Skeletal muscle satellite cell (primary cell): ENCODE data around the gene CTU2.

Source experiments
- H3K27me3 ChIP-seq: 2 replicates; pipeline ENCODE4 v1.7.0; 2013; ENCODE audit warnings: low read length; ENCODE audit not compliant: control insufficient read depth, insufficient read depth
- H3K36me3 ChIP-seq: 2 replicates; pipeline ENCODE4 v1.7.0; 2013; ENCODE audit warnings: mild to moderate bottlenecking, control low read depth, low read length; ENCODE audit not compliant: insufficient read depth
- H3K4me1 ChIP-seq: 2 replicates; pipeline ENCODE4 v1.7.0; 2013; ENCODE audit warnings: low read length; ENCODE audit not compliant: control insufficient read depth, insufficient read depth
- H3K4me2 ChIP-seq: 2 replicates; pipeline ENCODE4 v1.7.0; 2013; ENCODE audit warnings: mild to moderate bottlenecking, low read length
- H3K4me3 ChIP-seq: 2 replicates; pipeline ENCODE4 v1.7.0; 2013; ENCODE audit warnings: low read length
- H3K9ac ChIP-seq: 2 replicates; pipeline ENCODE4 v1.7.0; 2013; ENCODE audit warnings: mild to moderate bottlenecking, low read depth, low read length, moderate library complexity
- H3K9me3 ChIP-seq: replicated peaks from 2 replicates; pipeline ENCODE4 v1.7.0; 2013; ENCODE audit warnings: mild to moderate bottlenecking, control low read depth, low read length

The CTU2 gene

DNA sequence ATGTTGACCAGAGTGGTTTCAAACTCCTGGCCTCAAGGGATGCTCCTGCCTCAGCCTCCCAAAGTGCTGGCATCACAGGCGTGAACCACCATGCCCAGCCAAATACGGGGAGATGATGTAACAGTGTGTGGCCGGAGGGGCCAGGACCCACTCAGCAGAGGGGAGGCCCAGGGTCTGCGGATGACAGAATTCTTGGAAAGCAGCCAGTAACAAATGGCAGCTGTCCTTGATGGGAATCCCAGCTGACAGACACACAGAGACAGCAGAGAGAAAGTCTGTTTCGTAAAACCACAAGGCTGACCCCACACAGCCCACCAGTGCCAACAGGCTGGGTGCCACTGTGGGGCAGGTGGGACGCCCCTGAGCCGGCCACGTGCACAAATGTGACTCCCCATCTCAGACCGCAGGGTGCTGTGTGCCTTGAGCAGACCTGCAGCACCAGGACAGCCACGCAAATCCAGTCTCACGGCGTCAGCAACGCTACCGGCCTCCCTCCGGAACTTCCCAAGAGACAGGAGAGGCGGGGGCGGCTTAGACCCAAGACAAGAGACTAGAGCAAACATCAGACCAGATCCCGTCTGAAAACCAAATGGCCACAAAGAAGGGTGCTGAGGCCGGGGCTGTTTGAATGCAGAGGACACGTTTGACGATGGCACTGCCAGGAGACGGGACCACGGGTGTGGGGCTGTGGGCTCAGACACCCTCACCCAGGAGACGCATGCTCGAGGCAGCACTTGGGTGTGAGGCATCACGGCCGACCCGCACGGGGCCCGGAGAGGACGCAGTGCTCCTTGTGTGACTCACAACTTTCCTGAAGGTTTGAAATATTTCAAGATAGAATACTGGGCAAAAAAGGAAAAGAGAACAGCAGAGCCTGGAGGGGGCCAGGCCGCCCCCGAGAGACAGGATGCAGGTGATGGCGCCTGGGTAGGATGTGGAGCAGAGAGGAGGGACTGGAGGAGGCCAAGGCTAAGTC is 24.6 kb downstream of the CTU2 start:
- Histone ChIP-seq H3K36me3 (peaks cover 77% of the 10 kb centered on the region), H3K4me3 (no peak overlapping the region), H3K9ac (no peak overlapping the region)

GRCh38 chr16:88731699-88732098 is 25.4 kb downstream of the CTU2 start:
- no peak overlapping the region for H3K9ac ChIP-seq
- H3K9me3 ChIP-seq, result no peaks in the 10 kb centered on the region
- no peak overlapping the region for H3K4me2 ChIP-seq
- no peak overlapping the region for H3K4me3 ChIP-seq
- peaks cover 77% of the 10 kb centered on the region for H3K36me3 ChIP-seq
- H3K27me3 ChIP-seq, result no peaks in the 10 kb centered on the region
- no peaks in the 10 kb centered on the region for H3K4me1 ChIP-seq

More for the DNA sequence above, 24.6 kb downstream of the CTU2 start:
- no peaks in the 10 kb centered on the region for H3K4me1 ChIP-seq
- H3K4me2 ChIP-seq, result no peak overlapping the region
- no peaks in the 10 kb centered on the region for H3K27me3 ChIP-seq
- H3K9me3 ChIP-seq, result no peaks in the 10 kb centered on the region

- no peak overlapping the region for H3K4me3 ChIP-seq
- no peak overlapping the region for H3K9ac ChIP-seq
- H3K27me3 ChIP-seq, result no peaks in the 10 kb centered on the region
- H3K4me2 ChIP-seq, result no peak overlapping the region
- no peaks in the 10 kb centered on the region for H3K9me3 ChIP-seq
- H3K36me3 ChIP-seq, result peaks cover 74% of the 10 kb centered on the region
- no peaks in the 10 kb centered on the region for H3K4me1 ChIP-seq
Observed at GRCh38 chr16:88732172-88732960, 26.1 kb downstream of the CTU2 start.

GRCh38 chr16:88732961-88733294 is 26.6 kb downstream of the CTU2 start:
- H3K9me3 ChIP-seq, result no peaks in the 10 kb centered on the region
- no peak overlapping the region for H3K4me3 ChIP-seq
- H3K9ac ChIP-seq, result no peak overlapping the region
- no peaks in the 10 kb centered on the region for H3K27me3 ChIP-seq
- H3K4me1 ChIP-seq, result peaks cover 4% of the 10 kb centered on the region
- peaks cover 73% of the 10 kb centered on the region for H3K36me3 ChIP-seq
- H3K4me2 ChIP-seq, result no peak overlapping the region

DNA sequence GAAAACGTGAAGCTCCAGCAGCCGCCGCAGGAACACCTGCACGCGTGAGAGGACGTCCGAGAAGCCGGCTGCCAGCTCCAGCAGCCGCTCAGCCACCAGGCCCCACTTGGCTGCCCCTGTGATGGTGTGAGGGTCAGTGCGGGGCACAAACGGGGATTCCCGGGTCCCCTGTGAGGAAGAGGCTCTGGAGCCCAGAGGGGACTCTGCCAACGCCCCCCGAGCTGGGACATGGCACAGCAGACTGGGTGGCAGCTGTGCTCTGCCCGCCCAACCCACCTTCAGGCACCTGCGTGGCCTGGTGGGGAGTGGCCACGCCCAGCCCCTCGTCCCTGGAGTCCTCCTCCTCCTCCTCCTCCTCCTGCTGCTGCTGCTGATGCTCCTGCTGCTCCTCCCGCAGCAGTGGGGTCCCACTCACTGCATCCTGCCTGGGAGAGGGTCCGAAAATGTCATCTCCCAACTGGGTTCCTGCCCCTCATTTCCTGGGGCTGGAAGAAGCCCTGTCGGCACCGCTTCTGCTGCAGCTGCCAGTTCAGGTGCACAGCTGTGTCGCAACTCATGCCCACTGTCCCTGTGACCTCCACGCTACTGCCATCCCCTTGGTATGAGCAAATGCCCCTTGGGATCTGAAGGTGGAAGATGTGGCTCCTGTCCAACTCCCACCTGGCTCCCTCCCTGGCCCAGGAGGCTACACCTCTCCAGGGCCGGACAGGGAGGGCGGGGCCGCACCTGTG is 27.5 kb downstream of the CTU2 start:
- Histone ChIP-seq H3K4me1 (peaks cover 4% of the 10 kb centered on the region), H3K36me3 (peaks cover 77% of the 10 kb centered on the region), H3K9me3 (no peaks in the 10 kb centered on the region), H3K27me3 (no peaks in the 10 kb centered on the region), H3K9ac (no peak overlapping the region), H3K4me2 (no peak overlapping the region), H3K4me3 (no peak overlapping the region)

DNA sequence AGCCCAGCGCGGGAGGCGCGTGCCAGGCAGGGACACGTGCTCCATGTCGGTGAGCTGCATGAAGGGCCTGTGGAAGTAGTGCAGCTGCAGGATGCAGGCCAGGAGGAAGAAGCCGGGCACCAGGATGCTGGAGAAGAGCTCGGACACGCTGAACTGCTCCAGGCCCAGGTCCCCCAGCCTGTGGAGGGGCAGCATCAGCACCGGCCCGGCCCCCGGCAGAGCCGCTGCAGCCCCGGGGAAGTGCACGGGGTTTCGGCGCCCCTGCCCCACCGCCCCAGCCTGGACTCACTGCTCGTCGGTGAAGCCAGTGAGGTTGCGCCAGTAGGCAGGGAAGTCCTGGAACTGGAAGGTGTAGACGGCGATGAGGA is 28.0 kb downstream of the CTU2 start:
- no peak overlapping the region for H3K4me3 ChIP-seq
- peaks cover 4% of the 10 kb centered on the region for H3K4me1 ChIP-seq
- no peaks in the 10 kb centered on the region for H3K27me3 ChIP-seq
- no peak overlapping the region for H3K4me2 ChIP-seq
- H3K9ac ChIP-seq, result no peak overlapping the region
- H3K9me3 ChIP-seq, result no peaks in the 10 kb centered on the region
- H3K36me3 ChIP-seq, result peaks cover 79% of the 10 kb centered on the region

DNA sequence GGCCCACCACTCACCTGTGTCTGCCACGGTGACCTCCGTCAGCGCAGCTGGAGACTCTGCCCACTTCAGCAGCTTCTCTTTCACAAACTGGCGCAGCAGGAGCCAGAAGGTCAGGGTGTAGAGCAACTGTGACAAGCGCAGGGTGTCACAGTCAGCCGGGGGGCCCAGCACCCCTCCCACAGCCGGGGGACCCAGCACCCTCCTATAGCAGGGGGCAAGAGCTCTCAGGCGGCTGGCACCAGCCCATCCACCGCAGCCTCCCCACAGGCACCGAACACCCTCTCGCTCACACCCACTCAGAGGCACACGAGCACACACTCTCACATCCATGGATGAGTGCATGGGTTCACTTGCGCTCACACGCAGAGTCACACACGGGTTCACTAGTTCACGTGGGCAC is 28.8 kb downstream of the CTU2 start:
- H3K4me1 ChIP-seq, result peaks cover 4% of the 10 kb centered on the region
- H3K36me3 ChIP-seq, result peaks cover 76% of the 10 kb centered on the region
- no peaks in the 10 kb centered on the region for H3K27me3 ChIP-seq
- no peaks in the 10 kb centered on the region for H3K9me3 ChIP-seq
- H3K4me3 ChIP-seq, result no peak overlapping the region
- H3K4me2 ChIP-seq, result no peak overlapping the region
- no peak overlapping the region for H3K9ac ChIP-seq

DNA sequence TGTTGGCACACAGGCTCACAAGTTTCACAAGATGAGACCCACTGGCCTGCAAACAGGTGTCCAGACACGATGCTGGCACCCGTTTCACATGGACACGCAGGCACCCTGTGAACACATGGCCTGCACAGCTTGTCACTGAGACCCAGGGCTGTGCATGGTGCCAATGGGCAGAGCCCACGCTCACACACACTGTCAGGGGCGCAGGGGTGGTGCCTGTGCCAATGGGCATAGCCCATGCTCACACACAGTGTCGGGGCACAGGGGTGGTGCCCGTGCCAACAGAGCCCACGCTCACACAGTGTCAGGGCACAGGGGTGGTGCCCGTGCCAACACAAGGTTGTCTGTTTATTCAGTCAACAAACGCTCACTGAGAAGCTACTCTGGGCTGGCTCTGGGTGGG is 29.3 kb downstream of the CTU2 start:
- H3K9ac ChIP-seq, result no peak overlapping the region
- peaks cover 4% of the 10 kb centered on the region for H3K4me1 ChIP-seq
- no peak overlapping the region for H3K4me2 ChIP-seq
- H3K4me3 ChIP-seq, result no peak overlapping the region
- H3K36me3 ChIP-seq, result peaks cover 78% of the 10 kb centered on the region
- no peaks in the 10 kb centered on the region for H3K9me3 ChIP-seq
- no peaks in the 10 kb centered on the region for H3K27me3 ChIP-seq

- H3K9ac ChIP-seq, result no peak overlapping the region
- H3K9me3 ChIP-seq, result no peaks in the 10 kb centered on the region
- no peak overlapping the region for H3K4me2 ChIP-seq
- peaks cover 4% of the 10 kb centered on the region for H3K4me1 ChIP-seq
- peaks cover 78% of the 10 kb centered on the region for H3K36me3 ChIP-seq
- H3K27me3 ChIP-seq, result no peaks in the 10 kb centered on the region
- H3K4me3 ChIP-seq, result no peak overlapping the region
Observed at GRCh38 chr16:88736088-88736487, 29.8 kb downstream of the CTU2 start.

DNA sequence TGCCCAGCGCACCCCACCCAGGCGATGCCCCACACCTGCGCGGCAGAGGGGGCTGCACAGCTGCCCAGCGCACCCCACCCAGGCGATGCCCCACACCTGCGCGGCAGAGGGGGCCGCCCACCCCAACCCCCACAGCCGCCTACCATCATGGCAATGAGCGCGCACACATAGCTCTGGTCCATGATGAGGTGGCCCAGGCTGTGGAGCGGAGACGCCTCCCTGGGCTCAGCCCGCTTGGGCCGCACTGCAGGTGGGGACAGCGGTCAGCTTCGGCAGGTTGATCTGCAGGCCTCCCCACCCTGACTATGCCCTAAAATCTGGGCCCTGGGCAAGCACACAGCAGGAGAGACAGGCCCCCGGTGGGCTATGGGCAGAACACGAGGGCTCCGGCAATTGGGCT is 30.2 kb downstream of the CTU2 start:
- H3K9me3 ChIP-seq, result no peaks in the 10 kb centered on the region
- peaks cover 78% of the 10 kb centered on the region for H3K36me3 ChIP-seq
- H3K4me3 ChIP-seq, result no peak overlapping the region
- H3K27me3 ChIP-seq, result no peaks in the 10 kb centered on the region
- H3K4me2 ChIP-seq, result no peak overlapping the region
- no peak overlapping the region for H3K9ac ChIP-seq
- peaks cover 4% of the 10 kb centered on the region for H3K4me1 ChIP-seq
